Neural crest cell (in vitro differentiated cells): Measurements from ENCODE around the gene TRIM69. TPM values are rescaled to one million over a fixed set of nuclear protein-coding genes. Genes with fewer than 3 reads are reported as not detected.
"Not testable (repeated sequence)": the region's sequence is repeated elsewhere in the genome, so short reads cannot be mapped to it uniquely, and the experiment has no call there.

Source experiments
- DNase-seq: peaks from one replicate; pipeline ENCODE4 v3.0.0; 2021; ENCODE audit warnings: low read depth, mixed read lengths, low spot score
- H3K27ac Mint-ChIP-seq: one replicate; pipeline ENCODE4 v1.8.0; 2021; ENCODE audit warnings: mild to moderate bottlenecking, mixed read lengths; ENCODE audit not compliant: unreplicated experiment
- H3K27me3 Mint-ChIP-seq: 2 replicates; pipeline ENCODE4 v1.8.0; 2021; ENCODE audit warnings: low read depth, mild to moderate bottlenecking, mixed read lengths
- H3K36me3 Mint-ChIP-seq: 2 replicates; pipeline ENCODE4 v1.8.0; 2021; ENCODE audit warnings: low read depth, mild to moderate bottlenecking, mixed read lengths
- H3K4me1 Mint-ChIP-seq: 2 replicates; pipeline ENCODE4 v1.8.0; 2021; ENCODE audit warnings: mixed read lengths
- H3K4me3 Mint-ChIP-seq: one replicate; pipeline ENCODE4 v1.8.0; 2021; ENCODE audit warnings: mild to moderate bottlenecking, mixed read lengths
- H3K9me3 Mint-ChIP-seq: 2 replicates; pipeline ENCODE4 v1.8.0; 2021; ENCODE audit warnings: mixed read lengths
- CTCF ChIP-seq: fragments of 200-600 bp; sonication (generic); conservative IDR thresholded peaks from 2 replicates; pipeline ENCODE4 v1.5.0; 2021; ENCODE audit warnings: antibody characterized with exemption, mild to moderate bottlenecking
- total RNA-seq: library from RNA; stranded (reverse); gene quantifications from 2 replicates; pipeline ENCODE4 v1.2.1, GENCODE V29; 2021

The TRIM69 gene
- total RNA-seq, 1 donor from 2014 or later = 15.2 TPM

DNA sequence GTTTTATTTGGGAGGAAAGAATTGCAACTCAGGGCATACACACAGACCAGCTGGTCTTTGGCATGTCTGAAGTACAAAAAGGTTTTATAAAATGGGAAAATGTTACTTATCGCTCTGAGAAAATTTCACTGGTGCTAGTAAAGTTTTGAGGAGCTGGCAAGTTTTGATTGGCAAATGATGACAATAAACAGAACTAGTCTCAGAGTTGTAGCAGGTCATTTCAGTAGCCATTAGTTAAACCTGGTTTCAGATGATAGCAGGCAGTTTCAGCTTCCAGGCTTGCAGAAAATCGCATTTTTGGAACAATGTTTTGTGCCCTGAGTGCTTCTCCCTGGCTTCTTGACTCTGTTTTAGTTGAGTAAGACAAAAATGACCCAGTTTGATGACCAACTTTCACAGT is 14.3 kb upstream of the TRIM69 start:
- Mint-ChIP-seq H3K4me3 (no peak overlapping the region), H3K27ac (no peak overlapping the region), H3K36me3 (no peaks in the 10 kb centered on the region), H3K9me3 (no peaks in the 10 kb centered on the region), H3K27me3 (no peaks in the 10 kb centered on the region), H3K4me1 (peaks cover 4% of the 10 kb centered on the region)
- TF ChIP-seq CTCF = no peak
- DNase-seq = no peak

DNA sequence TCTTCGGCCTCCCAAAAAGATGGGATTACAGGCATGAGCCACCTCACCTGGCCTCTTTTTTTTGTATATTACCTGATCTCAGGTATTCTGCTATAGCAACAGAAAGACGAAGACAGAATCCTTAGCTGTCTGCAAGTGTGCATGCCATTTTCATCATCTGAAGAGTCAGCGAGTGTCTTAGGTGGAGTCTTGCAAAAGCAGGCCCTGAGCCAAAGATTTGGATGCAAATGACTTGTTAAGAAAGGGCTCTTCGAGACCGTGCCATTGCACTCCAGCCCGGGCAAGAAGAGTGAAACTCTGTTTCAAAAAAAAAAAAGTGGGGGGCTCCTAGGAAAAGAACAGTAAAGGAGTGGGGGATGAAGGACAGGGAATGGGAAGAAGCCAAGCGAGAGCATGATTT is 10.2 kb upstream of the TRIM69 start:
- peak overlapping the region; percentile 42 for H3K4me3 Mint-ChIP-seq
- TF ChIP-seq CTCF = no peak
- no peaks in the 10 kb centered on the region for H3K27me3 Mint-ChIP-seq
- DNase-seq = no peak
- H3K4me1 Mint-ChIP-seq = peaks cover 23% of the 10 kb centered on the region
- H3K36me3 Mint-ChIP-seq = no peaks in the 10 kb centered on the region
- no peaks in the 10 kb centered on the region for H3K9me3 Mint-ChIP-seq
- no peak overlapping the region for H3K27ac Mint-ChIP-seq

GRCh38 chr15:44726568-44727484 is 9.5 kb upstream of the TRIM69 start:
- Mint-ChIP-seq H3K27ac (no peak overlapping the region), H3K4me3 (peak overlapping the region; percentile 49), H3K36me3 (no peaks in the 10 kb centered on the region), H3K4me1 (peaks cover 23% of the 10 kb centered on the region), H3K9me3 (no peaks in the 10 kb centered on the region), H3K27me3 (no peaks in the 10 kb centered on the region)
- no peak for TF ChIP-seq CTCF
- DNase-seq = no peak

DNA sequence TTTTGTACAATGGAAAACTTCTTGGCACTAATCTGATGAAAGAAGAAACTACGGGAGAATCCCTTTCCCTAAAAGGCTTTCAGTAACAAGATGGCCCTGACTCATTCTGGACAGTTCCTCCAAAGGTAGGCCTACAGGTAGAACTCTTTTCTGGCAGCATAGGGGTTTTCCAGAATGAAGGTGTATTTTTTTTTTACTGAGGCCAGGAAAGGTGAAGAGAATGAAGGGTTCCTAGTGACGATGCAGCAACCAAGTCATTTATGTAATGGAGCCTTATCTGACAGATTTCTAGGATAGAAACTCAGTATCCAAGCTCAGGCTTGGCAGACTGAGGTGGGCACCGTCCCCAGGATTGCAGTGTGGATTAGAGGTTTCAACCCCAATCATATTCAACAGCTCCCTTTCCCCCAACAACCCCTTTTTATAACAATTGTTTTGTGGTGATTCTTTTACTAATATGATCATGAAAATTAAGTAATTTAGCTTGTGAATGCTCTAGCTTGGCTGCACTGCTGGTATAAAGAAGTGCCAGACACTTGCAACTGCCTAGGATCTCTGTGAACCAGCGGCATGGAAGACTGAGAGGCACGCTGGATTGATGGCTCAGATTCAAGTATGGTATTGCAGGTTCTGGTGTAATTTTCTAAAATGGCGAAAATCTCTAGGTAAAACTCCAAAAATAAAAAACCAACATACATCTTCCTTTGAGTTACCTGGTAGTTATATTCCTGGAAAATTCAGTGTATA is 8.7 kb upstream of the TRIM69 start:
- TF ChIP-seq CTCF = no peak
- Mint-ChIP-seq H3K27ac (peak overlapping the region; percentile 43), H3K4me1 (peaks cover 28% of the 10 kb centered on the region), H3K36me3 (no peaks in the 10 kb centered on the region), H3K27me3 (no peaks in the 10 kb centered on the region), H3K4me3 (peak overlapping the region; percentile 77), H3K9me3 (no peaks in the 10 kb centered on the region)
- no peak for DNase-seq

DNA sequence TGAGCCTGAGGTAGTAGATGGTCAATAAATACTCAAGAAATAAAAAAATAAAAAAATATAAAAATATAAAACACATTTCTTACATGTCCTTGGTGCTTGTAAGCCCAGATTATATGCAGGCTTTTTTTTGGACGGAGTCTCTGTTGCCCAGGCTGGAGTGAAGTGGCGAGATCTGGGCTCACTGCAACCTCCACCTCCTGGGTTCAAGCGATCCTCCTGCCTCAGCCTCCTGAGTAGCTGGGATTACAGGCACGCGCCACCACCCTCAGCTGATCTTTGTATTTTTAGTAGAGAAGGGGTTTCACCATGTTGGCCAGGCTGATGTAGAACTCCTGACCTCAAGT is 8.1 kb upstream of the TRIM69 start:
- H3K27ac Mint-ChIP-seq = peak overlapping the region; percentile 85
- not testable (repeated sequence) for H3K36me3 Mint-ChIP-seq, H3K9me3 Mint-ChIP-seq, H3K27me3 Mint-ChIP-seq, DNase-seq
- H3K4me1 Mint-ChIP-seq = peaks cover 28% of the 10 kb centered on the region
- H3K4me3 Mint-ChIP-seq = peak overlapping the region; percentile 98
